HG03159 (cell line): ENCODE data around the gene COPS3.

Source experiments
- ATAC-seq: cut with Tn5 transposase; IDR thresholded peaks from one replicate; pipeline ENCODE4 v1.9.1; 2021; ENCODE audit warnings: mild to moderate bottlenecking, moderate library complexity; ENCODE audit not compliant: unreplicated experiment

The COPS3 gene

GRCh38 chr17:17221329-17221728 lies 59.7 kb downstream of the COPS3 start:
- no peak for ATAC-seq

GRCh38 chr17:17220529-17220928 lies 60.5 kb downstream of the COPS3 start:
- ATAC-seq: no peak

GRCh38 chr17:17217995-17218394 lies 63.1 kb downstream of the COPS3 start:
- no peak for ATAC-seq

GRCh38 chr17:17216776-17217175 lies 64.3 kb downstream of the COPS3 start:
- ATAC-seq: no peak

- ATAC-seq: no peak
Measured at GRCh38 chr17:17216236-17216635, 64.8 kb downstream of the COPS3 start.

GRCh38 chr17:17215575-17215974 lies 65.5 kb downstream of the COPS3 start:
- no peak for ATAC-seq

- no peak for ATAC-seq
Measured at GRCh38 chr17:17214646-17215436, 66.2 kb downstream of the COPS3 start.

- ATAC-seq: no peak
Measured at GRCh38 chr17:17213775-17214174, 67.3 kb downstream of the COPS3 start.

- ATAC-seq: no peak
Measured at GRCh38 chr17:17207998-17208397, 73.0 kb downstream of the COPS3 start.

GRCh38 chr17:17206913-17207335 lies 74.1 kb downstream of the COPS3 start:
- ATAC-seq: no peak

- ATAC-seq: peak; percentile 56
Measured at GRCh38 chr17:17206124-17206912, 74.7 kb downstream of the COPS3 start, which contains the start of gene PLD6. TSS of gene PLD6 (minus strand) at chr17:17206333. CDS start at chr17:17206286, 47 bp downstream.

- peak; percentile 45 for ATAC-seq
Measured at GRCh38 chr17:17205368-17206123, 75.5 kb downstream of the COPS3 start.

GRCh38 chr17:17204635-17205231 lies 76.3 kb downstream of the COPS3 start:
- ATAC-seq: no peak

GRCh38 chr17:17204041-17204591 lies 76.9 kb downstream of the COPS3 start:
- ATAC-seq: no peak

- ATAC-seq: no peak
Measured at GRCh38 chr17:17203173-17203730, 77.8 kb downstream of the COPS3 start.

GRCh38 chr17:17201907-17202306 lies 79.1 kb downstream of the COPS3 start:
- ATAC-seq: no peak

- ATAC-seq: no peak
Measured at GRCh38 chr17:17201271-17201670, 79.8 kb downstream of the COPS3 start.

- ATAC-seq: no peak
Measured at GRCh38 chr17:17200831-17201230, 80.2 kb downstream of the COPS3 start.

- ATAC-seq: no peak
Measured at GRCh38 chr17:17200311-17200710, 80.7 kb downstream of the COPS3 start.

- ATAC-seq: no peak
Measured at GRCh38 chr17:17198281-17198680, 82.8 kb downstream of the COPS3 start.
